Measurements from ENCODE around the gene CYLD. TPM values are rescaled to one million over a fixed set of nuclear protein-coding genes. Genes with fewer than 3 reads are reported as not detected.

Gene CYLD
- total and polyA plus RNA-seq, 2 donors (not counting 1 experiment from before 2014, with no cell fraction given) = 30.0 to 160 TPM

- H3K9ac ChIP-seq (ENCODE audit: low read length) = no peak overlapping the region
- no peak overlapping the region for H3K4me3 ChIP-seq (ENCODE audit: control extremely low read depth in 1 of 5, extremely low read depth in 1 of 5, insufficient read depth in 1 of 5, low read depth in 2 of 5, low read length in 4 of 5)
- H4K20me1 ChIP-seq (ENCODE audit: control insufficient read depth, insufficient read depth, low read length, poor library complexity, severe bottlenecking) = peaks cover 19% of the 10 kb centered on the region
- H3K4me2 ChIP-seq (replicated peaks; ENCODE audit: low read depth, low read length, poor library complexity, severe bottlenecking) = no peak overlapping the region
- H3K79me2 ChIP-seq (ENCODE audit: control insufficient read depth, insufficient read depth, low read length) = peaks cover 82% of the 10 kb centered on the region
- no peaks in the 10 kb centered on the region for H3K9me3 ChIP-seq (ENCODE audit: control extremely low read depth in 1 of 3, control insufficient read depth in 2 of 3, insufficient read depth in 1 of 3, low read length in 2 of 3)
- no peaks in the 10 kb centered on the region for H3K27me3 Mint-ChIP-seq
- H3K27me3 ChIP-seq (replicated peaks in 1 of 4; ENCODE audit: control extremely low read depth in 1 of 4, control insufficient read depth in 3 of 4, insufficient read depth in 4 of 4, low read length in 3 of 4) = no peaks in the 10 kb centered on the region
- H3K4me1 ChIP-seq (ENCODE audit: control insufficient read depth in 2 of 2, insufficient read depth in 2 of 2, low read length in 2 of 2) = peaks cover 39 to 43% of the 10 kb centered on the region in 2 donors
- no peak for DNase-seq
- peaks cover 0 to 36% of the 10 kb centered on the region in 2 experiments for H3K36me3 ChIP-seq (replicated peaks in 1 of 2; ENCODE audit: control extremely low read depth in 1 of 2, control insufficient read depth in 1 of 2, extremely low read depth in 1 of 2, insufficient read depth in 2 of 2, low read length in 1 of 2)
- POLR2A ChIA-PET = interaction anchor here (1.2 kb wide), 1 partner anchor 79 kb away, joined by 4 read pairs; no protein-coding TSS in a partner anchor
- TF ChIP-seq, protein P1, sequence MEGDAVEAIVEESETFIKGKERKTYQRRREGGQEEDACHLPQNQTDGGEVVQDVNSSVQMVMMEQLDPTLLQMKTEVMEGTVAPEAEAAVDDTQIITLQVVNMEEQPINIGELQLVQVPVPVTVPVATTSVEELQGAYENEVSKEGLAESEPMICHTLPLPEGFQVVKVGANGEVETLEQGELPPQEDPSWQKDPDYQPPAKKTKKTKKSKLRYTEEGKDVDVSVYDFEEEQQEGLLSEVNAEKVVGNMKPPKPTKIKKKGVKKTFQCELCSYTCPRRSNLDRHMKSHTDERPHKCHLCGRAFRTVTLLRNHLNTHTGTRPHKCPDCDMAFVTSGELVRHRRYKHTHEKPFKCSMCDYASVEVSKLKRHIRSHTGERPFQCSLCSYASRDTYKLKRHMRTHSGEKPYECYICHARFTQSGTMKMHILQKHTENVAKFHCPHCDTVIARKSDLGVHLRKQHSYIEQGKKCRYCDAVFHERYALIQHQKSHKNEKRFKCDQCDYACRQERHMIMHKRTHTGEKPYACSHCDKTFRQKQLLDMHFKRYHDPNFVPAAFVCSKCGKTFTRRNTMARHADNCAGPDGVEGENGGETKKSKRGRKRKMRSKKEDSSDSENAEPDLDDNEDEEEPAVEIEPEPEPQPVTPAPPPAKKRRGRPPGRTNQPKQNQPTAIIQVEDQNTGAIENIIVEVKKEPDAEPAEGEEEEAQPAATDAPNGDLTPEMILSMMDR (IDR thresholded peaks at IDR 0.05) = no peak
- H3K27ac Mint-ChIP-seq = peak overlapping the region; percentile 68
- intact Hi-C loops (cut with micrococcal nuclease) = loop anchor here (2.0 to 5.0 kb wide), 4 partner anchors 41 to 377 kb away; partner anchors contain the start of gene BRD7
- H3K4me3 Mint-ChIP-seq = no peak overlapping the region
- H3K27ac ChIP-seq (ENCODE audit: low read length in 2 of 2) = no peak overlapping the region
- no peak overlapping the region for H2AFZ ChIP-seq (ENCODE audit: insufficient read depth, low read depth, low read length, poor library complexity, severe bottlenecking)
- CTCF ChIA-PET = interaction anchor here (0.7 to 6.9 kb wide), 12 partner anchors 27 to 721 kb away, joined by 3 to 120 read pairs (median 6); partner anchors contain the start of genes CNEP1R1 and SNX20
- ATAC-seq (ENCODE audit: low read depth) = no peak
- H3K4me1 Mint-ChIP-seq = peaks cover 59% of the 10 kb centered on the region
- H3K9me3 Mint-ChIP-seq (ENCODE audit: insufficient read depth) = no peaks in the 10 kb centered on the region
- WGBS (ENCODE audit: insufficient coverage) = no CpG with 5 or more reads among the region's 4 CpGs
Observed at GRCh38 chr16:50745940-50746339, 4.1 kb downstream of the CYLD start.

GRCh38 chr16:50747207-50747956 is 5.5 kb downstream of the CYLD start:
- H3K27ac ChIP-seq (ENCODE audit: low read length in 2 of 2) = peak overlapping the region in 1 of 2 donors; percentile 58
- 17% methylated on average over 1 of the region's 7 CpGs for WGBS (ENCODE audit: insufficient coverage)
- H3K27me3 ChIP-seq (replicated peaks in 1 of 4; ENCODE audit: control extremely low read depth in 1 of 4, control insufficient read depth in 3 of 4, insufficient read depth in 4 of 4, low read length in 3 of 4) = no peaks in the 10 kb centered on the region
- Mint-ChIP-seq H3K27me3 (no peaks in the 10 kb centered on the region), H3K9me3 (ENCODE audit: insufficient read depth) (no peaks in the 10 kb centered on the region), H3K4me1 (peaks cover 55% of the 10 kb centered on the region), H3K4me3 (peak overlapping the region; percentile 74), H3K27ac (peak overlapping the region; percentile 59)
- peaks cover 33 to 39% of the 10 kb centered on the region in 2 donors for H3K4me1 ChIP-seq (ENCODE audit: control insufficient read depth in 2 of 2, insufficient read depth in 2 of 2, low read length in 2 of 2)
- peaks cover 30% of the 10 kb centered on the region for H4K20me1 ChIP-seq (ENCODE audit: control insufficient read depth, insufficient read depth, low read length, poor library complexity, severe bottlenecking)
- H3K79me2 ChIP-seq (ENCODE audit: control insufficient read depth, insufficient read depth, low read length) = peaks cover 93% of the 10 kb centered on the region
- H3K4me2 ChIP-seq (replicated peaks; ENCODE audit: low read depth, low read length, poor library complexity, severe bottlenecking) = peak overlapping the region; percentile 39
- TF ChIP-seq EZH2 (IDR thresholded peaks at IDR 0.05; ENCODE audit: borderline replicate concordance, insufficient read depth, low read depth, low read length, poor library complexity, severe bottlenecking) = no peak
- TF ChIP-seq, protein P1 (IDR thresholded peaks at IDR 0.05) = peak; percentile 74
- peaks cover 0 to 42% of the 10 kb centered on the region in 2 experiments for H3K36me3 ChIP-seq (replicated peaks in 1 of 2; ENCODE audit: control extremely low read depth in 1 of 2, control insufficient read depth in 1 of 2, extremely low read depth in 1 of 2, insufficient read depth in 2 of 2, low read length in 1 of 2)
- H2AFZ ChIP-seq (ENCODE audit: insufficient read depth, low read depth, low read length, poor library complexity, severe bottlenecking) = no peak overlapping the region
- peak; percentile 61 for ATAC-seq (ENCODE audit: low read depth)
- DNase-seq = peak; percentile 60
- POLR2A ChIA-PET = no interaction called here
- H3K9ac ChIP-seq (ENCODE audit: low read length) = no peak overlapping the region
- H3K4me3 ChIP-seq (ENCODE audit: control extremely low read depth in 1 of 5, extremely low read depth in 1 of 5, insufficient read depth in 1 of 5, low read depth in 2 of 5, low read length in 4 of 5) = no peak overlapping the region
- no peaks in the 10 kb centered on the region for H3K9me3 ChIP-seq (ENCODE audit: control extremely low read depth in 1 of 3, control insufficient read depth in 2 of 3, insufficient read depth in 1 of 3, low read length in 2 of 3)
- intact Hi-C loops (cut with micrococcal nuclease) = loop anchor here (1.0 to 5.0 kb wide), 6 partner anchors 40 to 379 kb away; partner anchors contain the start of gene BRD7
- CTCF ChIA-PET = interaction anchor here (0.7 to 6.9 kb wide), 12 partner anchors 13 to 722 kb away, joined by 3 to 120 read pairs (median 6); partner anchors contain the start of genes CNEP1R1 and SNX20
